ENCODE results near the gene ZDHHC1. TPM values are rescaled to one million over a fixed set of nuclear protein-coding genes. Genes with fewer than 3 reads are reported as not detected.

The ZDHHC1 gene
- total and polyA plus RNA-seq, 2 of the 13 experiments (the other 11 are each of a cell fraction or from before 2014, with no cell fraction given) = 0.51 to 1.1 TPM

DNA sequence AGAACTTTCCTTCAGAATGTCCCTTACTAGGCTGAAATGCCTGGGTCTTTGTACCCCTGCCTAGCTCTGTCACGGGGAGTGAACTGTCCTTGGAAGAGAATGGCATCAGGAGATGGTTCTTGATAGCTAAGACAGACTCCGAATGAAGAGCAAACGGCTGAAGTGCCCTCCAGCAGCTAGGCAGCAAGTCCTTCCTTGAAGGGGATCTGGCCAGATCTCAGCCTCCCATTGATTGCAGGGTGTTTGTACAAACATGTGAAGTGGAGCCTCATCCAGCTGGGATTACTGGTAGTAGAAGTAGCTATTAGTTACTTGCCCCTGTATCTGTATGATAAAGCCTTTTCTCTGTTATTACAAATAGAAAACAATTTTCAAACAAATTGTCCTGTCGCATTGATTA lies 58.7 kb downstream of the ZDHHC1 start (continued):
- no peak for TF ChIP-seq KLF13 (CRISPR knock-in tag; IDR thresholded peaks at IDR 0.05)
- TF ChIP-seq YEATS4 (CRISPR knock-in tag; IDR thresholded peaks at IDR 0.05; ENCODE audit: borderline replicate concordance) = no peak
- TF ChIP-seq GPBP1L1 (CRISPR knock-in tag; IDR thresholded peaks at IDR 0.05) = no peak
- TF ChIP-seq, protein P1, sequence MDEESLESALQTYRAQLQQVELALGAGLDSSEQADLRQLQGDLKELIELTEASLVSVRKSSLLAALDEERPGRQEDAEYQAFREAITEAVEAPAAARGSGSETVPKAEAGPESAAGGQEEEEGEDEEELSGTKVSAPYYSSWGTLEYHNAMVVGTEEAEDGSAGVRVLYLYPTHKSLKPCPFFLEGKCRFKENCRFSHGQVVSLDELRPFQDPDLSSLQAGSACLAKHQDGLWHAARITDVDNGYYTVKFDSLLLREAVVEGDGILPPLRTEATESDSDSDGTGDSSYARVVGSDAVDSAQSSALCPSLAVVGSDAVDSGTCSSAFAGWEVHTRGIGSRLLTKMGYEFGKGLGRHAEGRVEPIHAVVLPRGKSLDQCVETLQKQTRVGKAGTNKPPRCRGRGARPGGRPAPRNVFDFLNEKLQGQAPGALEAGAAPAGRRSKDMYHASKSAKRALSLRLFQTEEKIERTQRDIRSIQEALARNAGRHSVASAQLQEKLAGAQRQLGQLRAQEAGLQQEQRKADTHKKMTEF (CRISPR knock-in tag; IDR thresholded peaks at IDR 0.05) = no peak
- no peak for TF ChIP-seq TSC22D2 (CRISPR knock-in tag; IDR thresholded peaks at IDR 0.05; ENCODE audit: borderline replicate concordance)

DNA sequence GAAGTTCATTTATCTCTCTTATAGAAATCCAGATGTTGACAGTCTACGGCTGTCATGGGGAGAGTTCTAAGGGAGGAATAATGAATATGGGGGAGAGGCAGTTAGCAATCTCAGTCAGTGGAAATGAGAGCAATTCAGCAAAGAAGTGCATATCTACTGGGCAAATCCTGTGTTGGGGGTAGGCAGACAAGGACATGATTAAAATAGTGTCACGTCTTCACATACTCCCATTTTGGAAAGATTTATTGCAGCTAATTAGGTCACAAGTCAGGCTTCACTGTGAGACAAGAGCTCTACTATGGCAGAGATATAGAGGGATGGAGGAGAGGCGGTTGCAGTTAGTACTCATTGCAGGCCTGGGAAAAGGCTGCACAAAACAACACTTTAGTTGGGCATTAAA lies 59.9 kb downstream of the ZDHHC1 start:
- in situ Hi-C loops (cut with HindIII; ENCODE audit: extremely low pct_ligation_motif_present, low pct_unique_long_range_greater_than_20kb) (no loop called here), intact Hi-C loops (cut with micrococcal nuclease; ENCODE audit: unreplicated experiment) (loop anchor here (2.0 kb wide), 1 partner anchor 26 kb away; no protein-coding TSS in a partner anchor)
- Histone ChIP-seq H3K4me3 (replicated peaks in 1 of 3; ENCODE audit: insufficient read depth in 1 of 3, low read depth in 2 of 3, low read length in 3 of 3) (no peak overlapping the region), H3K4me2 (ENCODE audit: low read depth, low read length) (no peak overlapping the region), H3K9ac (ENCODE audit: insufficient read depth, low read depth, low read length) (no peak overlapping the region), H3K4me1 (ENCODE audit: insufficient read depth, low read length) (peaks cover 28% of the 10 kb centered on the region), H3K36me3 (replicated peaks in 1 of 2; ENCODE audit: control insufficient read depth in 1 of 2, insufficient read depth in 2 of 2, low read length in 2 of 2) (no peaks in the 10 kb centered on the region), H3K27ac (ENCODE audit: extremely low read length, insufficient read depth, low read length) (no peak overlapping the region), H2AFZ (ENCODE audit: low read length) (no peak overlapping the region), H3K79me2 (ENCODE audit: insufficient read depth, low read length) (no peaks in the 10 kb centered on the region), H3K27me3 (ENCODE audit: control insufficient read depth in 1 of 2, insufficient read depth in 2 of 2, low read length in 2 of 2) (no peaks in the 10 kb centered on the region), H3K9me3 (ENCODE audit: low read length) (no peaks in the 10 kb centered on the region), H4K20me1 (ENCODE audit: insufficient read depth, low read length) (no peaks in the 10 kb centered on the region)
- 68% methylated on average over 3 of the region's 3 CpGs for WGBS (ENCODE audit: low lambda C conversion rate)
- ChIA-PET CTCF (ENCODE audit: low intra/inter-chr PET ratio, low total read pairs) (interaction anchor here (0.6 kb wide), 1 partner anchor 46 kb away, joined by 3 read pairs; no protein-coding TSS in a partner anchor), POLR2A (no interaction called here)
- BruUV-seq (replicated peaks) = no TSS peak
- ATAC-seq = no peak
- no peak for FAIRE-seq
- no peak for DNase-seq (ENCODE audit: low spot score)
- TF ChIP-seq ZNF713 (CRISPR knock-in tag; IDR thresholded peaks at IDR 0.05) (no peak), ZNF138 (CRISPR knock-in tag; IDR thresholded peaks at IDR 0.05; ENCODE audit: low read depth) (no peak), ZNF225 (CRISPR knock-in tag; IDR thresholded peaks at IDR 0.05) (no peak), ZNF264 (CRISPR knock-in tag; IDR thresholded peaks at IDR 0.05) (no peak), GPN1 (CRISPR knock-in tag; IDR thresholded peaks at IDR 0.05; ENCODE audit: borderline replicate concordance) (no peak), ZNF572 (CRISPR knock-in tag; IDR thresholded peaks at IDR 0.05) (no peak), PAWR (CRISPR knock-in tag; IDR thresholded peaks at IDR 0.05; ENCODE audit: borderline replicate concordance) (no peak), SATB2 (CRISPR knock-in tag; IDR thresholded peaks at IDR 0.05) (no peak), ZMYM3 (CRISPR knock-in tag; IDR thresholded peaks at IDR 0.05) (no peak), CEBPG (CRISPR knock-in tag; IDR thresholded peaks at IDR 0.05) (no peak), CENPT (CRISPR knock-in tag; IDR thresholded peaks at IDR 0.05; ENCODE audit: low read depth) (no peak), ZNF543 (CRISPR knock-in tag; IDR thresholded peaks at IDR 0.05) (no peak), ZNF704 (CRISPR knock-in tag; IDR thresholded peaks at IDR 0.05; ENCODE audit: borderline replicate concordance) (no peak)
- TF ChIP-seq, protein P2, sequence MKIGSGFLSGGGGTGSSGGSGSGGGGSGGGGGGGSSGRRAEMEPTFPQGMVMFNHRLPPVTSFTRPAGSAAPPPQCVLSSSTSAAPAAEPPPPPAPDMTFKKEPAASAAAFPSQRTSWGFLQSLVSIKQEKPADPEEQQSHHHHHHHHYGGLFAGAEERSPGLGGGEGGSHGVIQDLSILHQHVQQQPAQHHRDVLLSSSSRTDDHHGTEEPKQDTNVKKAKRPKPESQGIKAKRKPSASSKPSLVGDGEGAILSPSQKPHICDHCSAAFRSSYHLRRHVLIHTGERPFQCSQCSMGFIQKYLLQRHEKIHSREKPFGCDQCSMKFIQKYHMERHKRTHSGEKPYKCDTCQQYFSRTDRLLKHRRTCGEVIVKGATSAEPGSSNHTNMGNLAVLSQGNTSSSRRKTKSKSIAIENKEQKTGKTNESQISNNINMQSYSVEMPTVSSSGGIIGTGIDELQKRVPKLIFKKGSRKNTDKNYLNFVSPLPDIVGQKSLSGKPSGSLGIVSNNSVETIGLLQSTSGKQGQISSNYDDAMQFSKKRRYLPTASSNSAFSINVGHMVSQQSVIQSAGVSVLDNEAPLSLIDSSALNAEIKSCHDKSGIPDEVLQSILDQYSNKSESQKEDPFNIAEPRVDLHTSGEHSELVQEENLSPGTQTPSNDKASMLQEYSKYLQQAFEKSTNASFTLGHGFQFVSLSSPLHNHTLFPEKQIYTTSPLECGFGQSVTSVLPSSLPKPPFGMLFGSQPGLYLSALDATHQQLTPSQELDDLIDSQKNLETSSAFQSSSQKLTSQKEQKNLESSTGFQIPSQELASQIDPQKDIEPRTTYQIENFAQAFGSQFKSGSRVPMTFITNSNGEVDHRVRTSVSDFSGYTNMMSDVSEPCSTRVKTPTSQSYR (CRISPR knock-in tag; IDR thresholded peaks at IDR 0.05; ENCODE audit: borderline replicate concordance) = no peak

All from HepG2 (cell line).